PFSK-1 (cell line): ENCODE measurements around the gene SLC9A9.

ENCODE experiments used
- FOXP2 ChIP-seq: optimal IDR thresholded peaks from 2 replicates; pipeline ENCODE3; 2011; ENCODE audit warnings: borderline replicate concordance, control low read depth, inconsistent platforms; ENCODE audit not compliant: insufficient read depth; ENCODE audit errors: extremely low read length, extremely low read depth
- POLR2AphosphoS5 ChIP-seq: IDR thresholded peaks from 2 replicates; pipeline ENCODE4 v1.6.1; 2012; ENCODE audit warnings: low read depth, mild to moderate bottlenecking, control low read depth, low read length, moderate library complexity
- SIN3A ChIP-seq: IDR thresholded peaks from 2 replicates; pipeline ENCODE4 v1.6.1; 2012; ENCODE audit warnings: mild to moderate bottlenecking, low read length, moderate library complexity, borderline replicate concordance; ENCODE audit not compliant: insufficient read depth
- TAF1 ChIP-seq: IDR thresholded peaks from 2 replicates; pipeline ENCODE4 v1.6.1; 2012; ENCODE audit warnings: low read length, control low read depth, borderline replicate concordance; ENCODE audit not compliant: insufficient read depth
- TF ChIP-seq, protein P1 (sequence below), 2 experiments: IDR thresholded peaks; 2 replicates each; pipeline versions ENCODE4 v1.6.1 to v1.8.0; 2011 to 2012; ENCODE audit warnings: low read depth in 2 of 2, low read length in 2 of 2, control low read depth in 1 of 2, inconsistent platforms in 1 of 2, mild to moderate bottlenecking in 1 of 2, moderate library complexity in 1 of 2; ENCODE audit not compliant: insufficient read depth in 1 of 2

DNA sequence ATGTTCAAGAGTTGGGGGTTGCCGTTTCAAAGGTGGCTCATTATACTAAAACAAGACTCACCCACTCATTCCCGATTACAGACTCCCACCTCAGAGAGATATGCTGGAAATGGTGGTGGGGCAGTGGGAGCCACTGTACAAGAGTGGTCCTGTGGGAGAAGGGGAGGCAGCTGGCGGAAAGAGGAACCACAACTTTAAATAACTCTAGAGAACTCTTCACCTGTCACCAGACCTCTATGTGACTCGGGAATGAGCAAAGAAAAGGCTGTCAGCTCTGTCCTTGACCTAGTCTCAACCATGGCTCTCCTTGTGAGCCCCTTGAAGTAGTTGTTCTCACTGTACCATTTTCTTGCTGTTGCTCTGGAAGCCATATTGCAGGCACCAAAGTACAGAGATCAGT is 434.9 kb downstream of the SLC9A9 start:
- TF ChIP-seq POLR2AphosphoS5 (no peak), SIN3A (no peak), TAF1 (no peak), FOXP2 (no peak)
- TF ChIP-seq, protein P1, sequence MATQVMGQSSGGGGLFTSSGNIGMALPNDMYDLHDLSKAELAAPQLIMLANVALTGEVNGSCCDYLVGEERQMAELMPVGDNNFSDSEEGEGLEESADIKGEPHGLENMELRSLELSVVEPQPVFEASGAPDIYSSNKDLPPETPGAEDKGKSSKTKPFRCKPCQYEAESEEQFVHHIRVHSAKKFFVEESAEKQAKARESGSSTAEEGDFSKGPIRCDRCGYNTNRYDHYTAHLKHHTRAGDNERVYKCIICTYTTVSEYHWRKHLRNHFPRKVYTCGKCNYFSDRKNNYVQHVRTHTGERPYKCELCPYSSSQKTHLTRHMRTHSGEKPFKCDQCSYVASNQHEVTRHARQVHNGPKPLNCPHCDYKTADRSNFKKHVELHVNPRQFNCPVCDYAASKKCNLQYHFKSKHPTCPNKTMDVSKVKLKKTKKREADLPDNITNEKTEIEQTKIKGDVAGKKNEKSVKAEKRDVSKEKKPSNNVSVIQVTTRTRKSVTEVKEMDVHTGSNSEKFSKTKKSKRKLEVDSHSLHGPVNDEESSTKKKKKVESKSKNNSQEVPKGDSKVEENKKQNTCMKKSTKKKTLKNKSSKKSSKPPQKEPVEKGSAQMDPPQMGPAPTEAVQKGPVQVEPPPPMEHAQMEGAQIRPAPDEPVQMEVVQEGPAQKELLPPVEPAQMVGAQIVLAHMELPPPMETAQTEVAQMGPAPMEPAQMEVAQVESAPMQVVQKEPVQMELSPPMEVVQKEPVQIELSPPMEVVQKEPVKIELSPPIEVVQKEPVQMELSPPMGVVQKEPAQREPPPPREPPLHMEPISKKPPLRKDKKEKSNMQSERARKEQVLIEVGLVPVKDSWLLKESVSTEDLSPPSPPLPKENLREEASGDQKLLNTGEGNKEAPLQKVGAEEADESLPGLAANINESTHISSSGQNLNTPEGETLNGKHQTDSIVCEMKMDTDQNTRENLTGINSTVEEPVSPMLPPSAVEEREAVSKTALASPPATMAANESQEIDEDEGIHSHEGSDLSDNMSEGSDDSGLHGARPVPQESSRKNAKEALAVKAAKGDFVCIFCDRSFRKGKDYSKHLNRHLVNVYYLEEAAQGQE (IDR thresholded peaks at IDR 0.05; ENCODE audit: insufficient read depth in 1 of 2, low read depth in 2 of 2, low read length in 2 of 2): no peak
